Ascending aorta (tissue), 2 donors: Measurements from ENCODE around the gene TRA2A. TPM values are rescaled to one million over a fixed set of nuclear protein-coding genes. Genes with fewer than 3 reads are reported as not detected.

Source experiments
- DNase-seq, 2 donors: peaks; one replicate each; pipeline ENCODE4 v3.0.0-alpha.2; 2019; ENCODE audit warnings: low spot score in 2 of 2
- H3K27ac ChIP-seq, 2 donors: fragments of 200-600 bp; sonication (generic); one replicate each; pipeline ENCODE4 v1.5.1; 2016 to 2017; ENCODE audit warnings: mild to moderate bottlenecking in 1 of 2
- H3K27me3 ChIP-seq: fragments of 200-600 bp; sonication (generic); one replicate; pipeline ENCODE4 v1.5.1; 2017
- H3K36me3 ChIP-seq, 2 donors: fragments of 200-600 bp; sonication (generic); one replicate each; pipeline ENCODE4 v1.5.1; 2016
- H3K4me1 ChIP-seq, 2 donors: fragments of 200-600 bp; sonication (generic); one replicate each; pipeline ENCODE4 v1.5.1; 2016 to 2017; ENCODE audit warnings: mild to moderate bottlenecking in 1 of 2
- H3K4me3 ChIP-seq, 2 donors: fragments of 200-600 bp; sonication (generic); one replicate each; pipeline ENCODE4 v1.5.1; 2016 to 2017; ENCODE audit warnings: mild to moderate bottlenecking in 1 of 2
- H3K9me3 ChIP-seq, 2 donors: fragments of 200-600 bp; sonication (generic); one replicate each; pipeline ENCODE4 v1.5.1; 2016
- intact Hi-C: fragments of 100-400 bp; cut with DNase I; formaldehyde crosslinking; loops from one replicate; pipeline ENCODE4 v1.15.1; 2023
- total RNA-seq: library from RNA; depleted of rRNA; stranded (reverse); fragments of >200 nt; gene quantifications from one replicate; pipeline ENCODE4 v1.1.0, GENCODE V29; 2016
- TF ChIP-seq, protein P1 (sequence below), 3 experiments: fragments of 200-600 bp in 2 of 3; fragments of 450-650 bp in 1 of 3; sonication (generic) in 2 of 3; IDR thresholded peaks; one replicate each; pipeline ENCODE4 v1.5.1; 2016 to 2019; ENCODE audit warnings: antibody characterized with exemption in 3 of 3, mild to moderate bottlenecking in 1 of 3, moderate library complexity in 1 of 3

TRA2A gene
- total RNA-seq, 1 donor from 2014 or later = 14.4 TPM

DNA sequence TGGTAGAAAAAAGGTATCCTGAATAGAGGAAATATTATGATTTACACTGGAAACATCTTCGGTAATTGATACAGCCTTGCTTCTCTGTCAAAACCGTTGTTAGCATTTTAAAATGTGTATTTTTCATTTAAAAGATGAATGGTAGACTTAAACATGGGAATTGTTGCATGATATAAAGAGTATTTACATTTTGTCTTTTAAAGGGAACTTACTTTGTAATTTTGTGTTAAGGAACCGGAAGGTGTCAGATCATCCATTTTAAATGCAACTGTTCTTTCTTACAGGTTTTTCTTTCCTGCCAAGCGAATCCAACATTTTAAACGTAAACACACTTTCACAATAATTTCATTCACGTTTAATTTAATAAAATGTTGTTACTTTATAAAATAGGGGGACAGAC is 59.7 kb downstream of the TRA2A start:
- no peak overlapping the region for H3K27ac ChIP-seq
- peaks cover 8 to 34% of the 10 kb centered on the region in 2 donors for H3K4me1 ChIP-seq
- peaks cover 66% of the 10 kb centered on the region for H3K27me3 ChIP-seq
- no peak for DNase-seq
- intact Hi-C loops = loop anchor here (5.0 kb wide), 1 partner anchor 910 kb away; no protein-coding TSS in a partner anchor
- TF ChIP-seq, protein P1, sequence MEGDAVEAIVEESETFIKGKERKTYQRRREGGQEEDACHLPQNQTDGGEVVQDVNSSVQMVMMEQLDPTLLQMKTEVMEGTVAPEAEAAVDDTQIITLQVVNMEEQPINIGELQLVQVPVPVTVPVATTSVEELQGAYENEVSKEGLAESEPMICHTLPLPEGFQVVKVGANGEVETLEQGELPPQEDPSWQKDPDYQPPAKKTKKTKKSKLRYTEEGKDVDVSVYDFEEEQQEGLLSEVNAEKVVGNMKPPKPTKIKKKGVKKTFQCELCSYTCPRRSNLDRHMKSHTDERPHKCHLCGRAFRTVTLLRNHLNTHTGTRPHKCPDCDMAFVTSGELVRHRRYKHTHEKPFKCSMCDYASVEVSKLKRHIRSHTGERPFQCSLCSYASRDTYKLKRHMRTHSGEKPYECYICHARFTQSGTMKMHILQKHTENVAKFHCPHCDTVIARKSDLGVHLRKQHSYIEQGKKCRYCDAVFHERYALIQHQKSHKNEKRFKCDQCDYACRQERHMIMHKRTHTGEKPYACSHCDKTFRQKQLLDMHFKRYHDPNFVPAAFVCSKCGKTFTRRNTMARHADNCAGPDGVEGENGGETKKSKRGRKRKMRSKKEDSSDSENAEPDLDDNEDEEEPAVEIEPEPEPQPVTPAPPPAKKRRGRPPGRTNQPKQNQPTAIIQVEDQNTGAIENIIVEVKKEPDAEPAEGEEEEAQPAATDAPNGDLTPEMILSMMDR (IDR thresholded peaks at IDR 0.05) = no peak
- H3K36me3 ChIP-seq = no peaks in the 10 kb centered on the region
- no peaks in the 10 kb centered on the region for H3K9me3 ChIP-seq
- H3K4me3 ChIP-seq = no peak overlapping the region

DNA sequence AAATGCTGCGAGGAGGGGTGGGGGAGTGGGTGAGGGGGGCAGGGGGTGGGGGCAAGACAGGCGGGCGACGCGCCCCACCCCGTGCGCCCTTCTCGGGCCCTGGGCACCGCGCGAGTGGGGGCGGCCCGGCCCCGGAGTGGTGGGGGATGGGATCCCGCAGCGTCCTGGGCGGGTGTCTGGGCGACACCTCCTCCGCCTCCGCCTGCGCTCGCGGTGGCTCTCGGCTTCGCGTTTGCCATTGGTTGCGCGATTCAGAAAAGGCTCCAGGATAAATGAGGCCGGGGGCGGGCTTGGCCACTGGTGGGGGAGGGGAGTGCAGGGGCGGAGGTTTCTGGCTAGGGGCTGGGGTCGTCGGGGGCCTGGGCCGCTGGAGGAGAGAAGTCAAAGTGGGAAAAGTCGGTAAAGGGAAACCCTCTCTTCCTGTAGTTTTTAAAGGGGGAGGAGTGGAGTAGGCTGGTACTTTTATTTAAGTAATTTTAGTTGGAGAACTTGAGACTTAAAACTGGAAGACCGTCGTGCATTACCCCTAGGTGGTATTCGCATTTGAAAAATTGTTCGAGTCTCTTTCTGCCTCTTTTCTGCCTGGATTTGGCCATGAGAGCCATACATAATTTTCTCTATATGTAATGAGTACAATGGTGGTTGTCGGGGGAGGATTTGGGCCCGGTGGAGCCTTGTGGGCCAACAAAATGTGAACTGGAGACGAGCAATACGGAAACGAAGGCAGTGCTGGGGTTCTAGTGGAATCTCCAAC is 60.5 kb downstream of the TRA2A start:
- Histone ChIP-seq H3K9me3 (no peaks in the 10 kb centered on the region), H3K4me1 (peaks cover 8 to 34% of the 10 kb centered on the region in 2 donors), H3K27ac (no peak overlapping the region), H3K4me3 (peak overlapping the region; percentile 31 to 57), H3K27me3 (peaks cover 63% of the 10 kb centered on the region), H3K36me3 (no peaks in the 10 kb centered on the region)
- no peak for DNase-seq
- intact Hi-C loops = loop anchor here (5.0 kb wide), 1 partner anchor 909 kb away; no protein-coding TSS in a partner anchor
- TF ChIP-seq, protein P1 (IDR thresholded peaks at IDR 0.05) = no peak

DNA sequence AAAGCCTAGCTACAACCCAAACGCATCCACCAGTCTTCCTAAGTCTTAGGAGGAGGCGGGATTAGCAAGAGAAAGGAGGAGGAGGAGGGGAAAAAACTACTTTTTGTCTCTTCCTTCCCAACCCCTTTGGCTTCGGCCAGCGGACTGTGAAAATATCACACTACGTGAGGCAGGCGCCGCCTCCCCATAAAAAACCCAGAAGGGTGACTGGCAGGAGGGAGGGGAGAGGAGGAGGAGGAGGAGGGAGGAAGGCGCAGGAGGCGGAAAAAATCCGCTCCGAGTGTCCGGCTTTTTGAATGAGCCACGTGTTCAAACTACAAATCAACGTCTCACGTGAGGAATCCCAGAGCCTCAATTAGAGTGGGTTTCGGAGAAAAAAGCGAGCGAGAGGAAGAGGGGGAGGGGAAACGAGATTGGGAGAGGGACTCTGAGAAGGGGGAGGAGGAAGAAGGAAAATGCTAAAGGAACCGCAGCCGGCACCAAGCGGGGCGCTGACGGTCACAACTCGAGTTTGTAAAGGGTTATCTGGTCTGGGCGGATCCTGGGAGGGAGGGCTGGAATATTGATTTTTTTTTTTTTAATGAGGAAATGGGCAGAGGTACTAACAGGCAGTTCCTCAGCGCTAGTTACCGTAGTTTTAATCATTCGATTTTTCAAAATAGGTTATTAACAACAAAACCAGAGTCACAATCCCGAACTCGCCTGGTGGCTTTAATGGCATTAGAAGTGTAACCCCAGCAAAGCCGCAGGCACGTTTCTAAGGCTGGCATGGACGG is 61.3 kb downstream of the TRA2A start, which contains the start of gene IGF2BP3:
TSS of gene IGF2BP3 (minus strand) at position 162 of the 776 bp plus-strand sequence. CDS start 381 bp downstream, outside the sequence.
- Histone ChIP-seq H3K27me3 (peaks cover 61% of the 10 kb centered on the region), H3K4me1 (peaks cover 8 to 34% of the 10 kb centered on the region in 2 donors), H3K36me3 (no peaks in the 10 kb centered on the region), H3K4me3 (peak within 1 kb of the TSS; percentile 31 to 57), H3K9me3 (no peaks in the 10 kb centered on the region), H3K27ac (no peak within 1 kb of the TSS)
- TF ChIP-seq, protein P1 (IDR thresholded peaks at IDR 0.05) = no peak
- no peak for DNase-seq
- intact Hi-C loops = loop anchor here (5.0 kb wide), 1 partner anchor 908 kb away; no protein-coding TSS in a partner anchor

DNA sequence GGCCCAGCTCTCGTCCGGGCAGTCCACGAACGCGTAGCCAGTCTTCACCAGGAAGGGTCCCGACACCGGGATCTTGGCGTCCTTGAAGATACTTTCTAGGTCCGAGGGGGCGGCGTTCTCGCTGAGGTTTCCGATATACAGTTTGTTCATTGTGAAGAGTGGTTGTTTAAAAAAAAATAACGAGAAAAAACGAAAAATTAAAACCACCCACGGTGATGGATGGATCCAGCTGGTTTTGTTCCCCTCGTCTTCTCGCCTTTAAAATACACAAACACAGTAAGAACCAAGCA is 61.9 kb downstream of the TRA2A start:
- TF ChIP-seq, protein P1 (IDR thresholded peaks at IDR 0.05) = no peak
- no peak for DNase-seq
- peak overlapping the region; percentile 11 to 57 for H3K4me3 ChIP-seq
- H3K27me3 ChIP-seq = peaks cover 55% of the 10 kb centered on the region
- H3K9me3 ChIP-seq = no peaks in the 10 kb centered on the region
- intact Hi-C loops = loop anchor here (5.0 kb wide), 1 partner anchor 908 kb away; no protein-coding TSS in a partner anchor
- no peaks in the 10 kb centered on the region for H3K36me3 ChIP-seq
- H3K4me1 ChIP-seq = peaks cover 8 to 34% of the 10 kb centered on the region in 2 donors
- no peak overlapping the region for H3K27ac ChIP-seq

DNA sequence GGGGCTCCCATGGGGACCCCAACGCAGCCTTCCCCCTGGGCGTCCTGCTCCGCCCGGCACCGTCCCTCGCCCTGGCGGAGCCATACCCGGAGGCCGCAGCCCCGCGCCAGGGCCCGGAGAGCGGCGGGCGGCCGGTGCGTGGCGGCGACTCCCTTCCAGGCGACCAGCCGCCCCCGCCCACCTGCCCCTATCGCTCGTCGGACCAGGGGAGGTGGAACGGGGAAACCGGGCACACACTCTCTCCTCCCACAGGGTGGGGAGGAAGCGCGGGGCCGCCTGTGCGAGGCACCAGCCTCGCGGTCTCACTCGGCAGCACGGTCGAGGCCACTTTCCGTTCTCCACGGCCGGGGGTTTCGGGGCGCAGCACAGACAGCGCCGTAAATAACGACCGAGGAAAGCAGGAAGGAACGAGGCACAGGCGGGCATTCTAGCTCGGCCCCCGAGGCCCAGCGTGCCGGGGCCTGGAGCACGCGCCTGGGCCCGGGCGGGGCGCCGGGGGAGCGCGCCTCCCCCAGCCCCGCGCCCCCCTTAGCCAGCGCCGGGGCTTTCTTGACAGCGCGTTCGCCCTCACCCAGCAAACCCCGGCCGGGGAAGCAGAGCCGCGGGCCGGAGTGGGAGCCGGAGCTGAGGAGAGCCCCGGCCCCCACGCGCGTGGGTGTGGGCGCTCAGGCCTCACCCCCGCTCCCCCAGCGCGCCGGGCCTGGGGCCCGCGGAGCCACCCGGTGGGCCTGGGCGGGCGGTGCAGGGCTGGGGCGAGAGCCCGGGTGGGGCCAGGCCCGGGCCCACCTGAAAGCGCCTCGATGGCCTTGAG is 62.4 kb downstream of the TRA2A start:
- Histone ChIP-seq H3K9me3 (no peaks in the 10 kb centered on the region), H3K27me3 (peaks cover 49% of the 10 kb centered on the region), H3K27ac (no peak overlapping the region), H3K36me3 (no peaks in the 10 kb centered on the region), H3K4me1 (peaks cover 8 to 31% of the 10 kb centered on the region in 2 donors), H3K4me3 (peak overlapping the region; percentile 11 to 57)
- intact Hi-C loops = no loop called here
- TF ChIP-seq, protein P1 (IDR thresholded peaks at IDR 0.05) = no peak
- no peak for DNase-seq
